Epithelial cell of esophagus (primary cell): ENCODE results near the gene ERAL1.
"Not testable (repeated sequence)": the region's sequence is repeated elsewhere in the genome, so short reads cannot be mapped to it uniquely, and the experiment has no call there.

ENCODE experiments used
- DNase-seq: peaks from one replicate; pipeline ENCODE4 v3.0.0; 2010; ENCODE audit warnings: low read depth
- H3K4me3 ChIP-seq: 2 replicates; pipeline ENCODE4 v1.5.1; 2011; ENCODE audit warnings: mild to moderate bottlenecking, low read length, control low read depth
- CTCF ChIP-seq: IDR thresholded peaks from 2 replicates; pipeline ENCODE4 v1.5.1; 2011; ENCODE audit warnings: low read depth, mild to moderate bottlenecking, low read length, control low read depth, inconsistent platforms; ENCODE audit not compliant: insufficient read depth; ENCODE audit errors: missing control alignments

The ERAL1 gene

GRCh38 chr17:28816540-28816939, 38.3 kb upstream of the ERAL1 start:
- DNase-seq: no peak
- no peak for TF ChIP-seq CTCF
- H3K4me3 ChIP-seq: no peak overlapping the region

GRCh38 chr17:28818819-28819221, 36.0 kb upstream of the ERAL1 start:
- DNase-seq: no peak
- no peak for TF ChIP-seq CTCF
- no peak overlapping the region for H3K4me3 ChIP-seq

GRCh38 chr17:28819582-28819981, 35.2 kb upstream of the ERAL1 start:
- no peak overlapping the region for H3K4me3 ChIP-seq
- DNase-seq: no peak
- no peak for TF ChIP-seq CTCF

- no peak for DNase-seq
- no peak overlapping the region for H3K4me3 ChIP-seq
- no peak for TF ChIP-seq CTCF
These were observed 27.1 kb upstream of the ERAL1 start for GRCh38 chr17:28827672-28828071.

GRCh38 chr17:28828294-28829040, 26.3 kb upstream of the ERAL1 start:
- no peak overlapping the region for H3K4me3 ChIP-seq
- no peak for DNase-seq
- no peak for TF ChIP-seq CTCF

- no peak for DNase-seq
- no peak for TF ChIP-seq CTCF
- no peak overlapping the region for H3K4me3 ChIP-seq
These were observed 20.4 kb upstream of the ERAL1 start for GRCh38 chr17:28834420-28834819.

GRCh38 chr17:28836541-28836940, 18.3 kb upstream of the ERAL1 start:
- not testable (repeated sequence) for H3K4me3 ChIP-seq, DNase-seq
